GM03348 (cell line): ENCODE measurements around the gene DNAI7.

Experiments
- DNase-seq: peaks from one replicate; pipeline ENCODE4 v3.0.0; 2012; ENCODE audit warnings: low spot score

The DNAI7 gene

GRCh38 chr12:25195056-25195971 is at the start of gene DNAI7, which contains the start of gene ETFRF1:
DNAI7 (minus strand) TSS chr12:25195160; CDS start chr12:25195078, 82 bp downstream.
ETFRF1 (plus strand) TSS chr12:25195237; CDS start chr12:25203957, 8,720 bp downstream.
- peak; percentile 95 for DNase-seq

DNA sequence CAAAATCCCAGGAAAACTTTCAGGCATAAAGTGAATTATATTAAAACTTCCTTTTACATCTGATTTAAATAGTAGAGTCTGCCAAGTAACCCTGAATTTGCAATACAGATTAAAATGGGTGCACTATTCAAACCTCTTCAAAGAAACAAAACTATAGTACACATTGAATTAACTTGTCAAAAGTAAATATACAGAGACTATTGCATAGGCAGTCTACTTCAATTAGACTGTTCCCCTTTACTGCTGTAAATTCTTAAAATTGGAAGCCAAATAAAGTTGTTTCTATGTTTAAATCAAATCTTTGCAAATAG is 48.7 kb upstream of the DNAI7 start:
- DNase-seq = no peak

GRCh38 chr12:25242981-25243679 is 48.2 kb upstream of the DNAI7 start:
- DNase-seq = no peak

DNA sequence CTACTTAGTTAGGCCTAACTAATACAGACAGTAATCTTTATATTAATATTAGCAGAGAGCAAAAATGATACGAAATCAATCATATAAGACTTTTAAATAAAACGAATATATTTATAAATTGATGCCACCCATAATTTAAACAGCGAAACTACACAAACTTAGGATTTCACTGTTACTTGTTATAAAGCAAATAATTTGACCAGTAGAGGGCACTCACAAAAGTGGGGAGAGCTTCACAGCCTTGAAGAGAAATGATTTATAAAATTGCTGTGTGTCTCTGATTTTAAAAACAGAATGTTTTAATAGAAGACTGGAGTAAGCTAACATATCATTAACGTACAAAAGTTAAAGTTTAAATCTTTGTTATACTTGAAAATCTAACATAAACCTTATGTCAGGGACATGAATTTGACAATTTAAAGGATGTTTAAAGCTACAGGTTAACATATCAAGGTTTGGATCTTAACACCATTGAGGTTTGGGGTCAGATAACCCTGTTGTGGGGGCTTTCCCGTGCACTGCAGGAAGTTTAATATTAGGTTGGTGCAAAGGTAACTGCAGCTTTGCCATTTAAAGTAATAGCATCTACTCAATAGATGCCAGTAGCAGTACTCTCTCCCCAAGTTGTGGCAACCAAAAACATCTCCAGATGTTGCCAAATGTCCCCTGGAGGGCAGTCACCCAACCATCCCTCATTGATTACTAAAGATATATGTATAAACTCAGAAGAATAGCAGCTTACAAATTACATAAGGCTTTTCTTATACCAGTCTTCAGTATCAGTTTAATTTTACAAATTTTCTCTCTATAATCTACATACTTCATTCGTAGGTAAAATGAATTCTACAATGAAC is 46.4 kb upstream of the DNAI7 start:
- DNase-seq = peak; percentile 39

GRCh38 chr12:25236626-25237025 is 41.7 kb upstream of the DNAI7 start:
- DNase-seq = no peak

GRCh38 chr12:25236190-25236589 is 41.2 kb upstream of the DNAI7 start:
- DNase-seq = peak; percentile 22

DNA sequence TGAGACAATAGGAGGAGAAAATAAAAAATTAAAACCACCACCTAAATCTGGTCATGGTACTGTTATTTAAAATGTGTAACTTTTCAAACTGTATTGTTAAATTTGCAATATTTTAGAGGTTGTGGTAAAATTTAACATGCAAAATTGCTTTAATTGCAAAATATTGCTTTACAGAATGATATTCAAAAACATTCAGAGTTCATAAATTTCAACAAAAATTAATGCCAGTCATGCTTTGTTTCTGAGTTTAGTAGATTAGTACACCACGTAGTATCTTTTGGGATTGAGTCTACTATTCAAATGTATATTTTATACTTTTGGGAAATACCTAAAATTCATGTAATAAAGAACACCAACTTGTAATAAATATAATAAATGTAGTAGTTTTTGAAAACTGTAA is 18.4 kb upstream of the DNAI7 start:
- no peak for DNase-seq

- DNase-seq = no peak
Measured at GRCh38 chr12:25208554-25208953, 13.6 kb upstream of the DNAI7 start.

- no peak for DNase-seq
Measured at GRCh38 chr12:25207846-25208245, 12.9 kb upstream of the DNAI7 start.

GRCh38 chr12:25207411-25207810 is 12.5 kb upstream of the DNAI7 start:
- DNase-seq = no peak

DNA sequence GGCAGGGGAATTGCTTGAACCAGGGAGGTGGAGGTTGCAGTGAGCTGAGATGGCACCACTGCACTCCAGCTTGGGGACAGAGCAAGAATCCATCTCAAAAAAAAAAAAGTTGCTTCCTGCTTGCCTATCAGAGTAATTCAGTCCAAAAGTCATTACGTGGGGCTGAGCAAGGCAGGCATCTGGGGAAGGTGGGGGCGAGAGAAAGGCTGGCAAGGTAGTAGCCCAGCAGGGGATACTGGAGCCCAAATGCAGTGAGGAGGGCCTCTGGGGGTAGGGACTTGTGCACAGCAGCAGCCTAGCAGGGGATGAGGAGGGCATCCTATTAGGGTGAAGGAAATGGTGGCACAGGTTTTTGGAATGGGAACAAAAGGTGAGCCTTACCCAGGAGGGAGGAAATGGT is 7.2 kb upstream of the DNAI7 start:
- no peak for DNase-seq

GRCh38 chr12:25200703-25201102 is 5.7 kb upstream of the DNAI7 start:
- DNase-seq = peak; percentile 45

- DNase-seq = no peak
Measured at GRCh38 chr12:25197608-25198007, 2.6 kb upstream of the DNAI7 start.

GRCh38 chr12:25194722-25195055 is 271 bp downstream of the DNAI7 start:
- no peak for DNase-seq

- DNase-seq = no peak
Measured at GRCh38 chr12:25194214-25194613, 746 bp downstream of the DNAI7 start.

DNA sequence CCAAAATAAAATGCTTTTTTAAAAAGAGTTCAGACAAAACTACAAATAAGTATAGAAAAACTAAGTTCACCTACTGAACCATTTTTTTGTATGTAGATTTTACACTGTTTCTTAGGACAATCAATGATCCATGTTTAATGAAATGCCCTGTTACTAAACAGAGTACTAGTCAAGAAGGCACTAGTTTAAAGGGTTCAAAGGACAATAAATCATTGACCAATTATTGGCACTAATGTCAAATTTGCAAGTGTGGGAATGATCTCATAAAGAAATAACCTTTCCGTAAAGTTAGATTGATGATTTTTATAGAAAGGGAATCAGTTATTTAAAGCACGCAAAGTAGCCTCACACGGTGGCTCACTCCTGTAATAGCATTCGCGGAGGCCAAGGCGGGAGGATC is 4.2 kb downstream of the DNAI7 start:
- DNase-seq = no peak

- no peak for DNase-seq
Measured at GRCh38 chr12:25189656-25190055, 5.3 kb downstream of the DNAI7 start.

DNA sequence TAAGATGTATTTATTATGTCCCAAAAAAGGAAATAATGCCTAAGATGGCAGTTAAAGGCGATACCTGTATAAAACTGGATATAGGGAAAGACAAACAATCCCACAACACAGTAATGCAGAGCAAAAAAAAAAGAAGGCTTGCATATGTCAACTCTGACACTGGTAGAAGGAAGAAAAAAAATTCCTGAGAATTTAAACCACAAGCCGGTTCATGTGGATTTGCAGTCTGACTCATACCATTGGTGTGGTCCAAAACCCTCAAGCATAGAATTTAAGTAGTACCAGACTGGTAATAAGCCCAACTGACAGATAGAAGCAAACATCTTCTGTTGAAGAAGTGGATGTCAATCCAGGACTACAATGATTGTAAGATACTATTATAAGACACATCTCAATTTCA is 7.2 kb downstream of the DNAI7 start:
- peak; percentile 59 for DNase-seq

GRCh38 chr12:25186788-25187402 is 8.1 kb downstream of the DNAI7 start:
- no peak for DNase-seq

DNA sequence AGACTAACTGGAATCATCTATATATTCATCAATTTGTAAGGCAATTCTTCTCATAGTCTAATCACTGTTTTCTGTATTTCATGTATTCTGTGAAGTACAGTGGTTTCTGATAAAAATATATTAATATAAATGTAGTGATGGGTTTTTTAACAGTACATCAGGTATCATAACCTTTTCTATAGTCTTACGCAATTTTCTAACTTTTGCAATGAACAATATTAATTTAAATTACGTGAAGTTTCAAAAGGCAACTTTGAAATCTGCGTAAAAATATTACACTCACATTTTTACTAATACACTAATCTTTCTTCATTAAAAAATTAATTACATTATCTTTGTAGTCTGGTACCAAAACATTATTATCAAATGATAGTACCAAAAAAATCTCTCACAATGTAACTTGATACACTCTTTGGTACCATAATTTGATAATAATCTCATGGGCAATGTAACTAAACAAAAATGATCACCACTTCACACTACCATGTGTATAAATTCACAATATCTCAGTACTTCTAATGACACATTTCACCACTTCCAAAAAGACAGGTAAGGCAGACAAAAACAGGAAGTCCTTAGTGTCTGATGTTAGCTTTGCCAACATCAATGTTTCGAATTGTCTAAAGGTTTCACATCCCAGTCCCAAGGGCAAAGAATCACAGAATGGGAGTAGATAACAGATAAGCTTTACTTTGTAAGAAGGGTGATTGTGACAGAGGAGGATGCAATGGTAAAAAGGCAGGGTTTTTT is 8.7 kb downstream of the DNAI7 start:
- no peak for DNase-seq

GRCh38 chr12:25184132-25184531 is 10.8 kb downstream of the DNAI7 start:
- no peak for DNase-seq
